GM21619 (cell line): ENCODE results near the gene OR10H5.
"Not testable (repeated sequence)": the region's sequence is repeated elsewhere in the genome, so short reads cannot be mapped to it uniquely, and the experiment has no call there.

Experiments used
- ATAC-seq: cut with Tn5 transposase; IDR thresholded peaks from one replicate; pipeline ENCODE4 v1.9.1; 2021; ENCODE audit not compliant: unreplicated experiment

OR10H5 gene

GRCh38 chr19:15810335-15810734 lies 22.9 kb downstream of the OR10H5 start:
- ATAC-seq = no peak

DNA sequence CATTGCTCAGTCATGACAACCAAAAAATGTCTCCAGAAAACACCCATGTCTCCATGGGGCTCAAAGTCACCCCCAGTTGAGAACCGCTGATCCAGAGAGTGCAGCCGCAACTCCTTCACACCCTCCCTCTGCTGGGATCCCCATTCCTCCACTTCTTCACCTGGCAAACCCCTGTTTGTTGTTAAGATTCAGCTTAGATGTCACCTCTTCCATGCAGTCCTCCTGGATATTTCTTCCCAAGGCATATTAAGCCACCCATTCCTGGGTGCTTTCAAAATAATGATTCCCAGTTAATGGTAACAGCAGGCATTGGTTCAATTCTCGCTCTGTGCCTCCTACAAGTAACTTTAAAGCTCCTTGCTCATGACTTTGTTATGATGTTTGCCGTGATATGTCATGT lies 24.0 kb downstream of the OR10H5 start:
- ATAC-seq = no peak

GRCh38 chr19:15812060-15812722 lies 24.7 kb downstream of the OR10H5 start:
- no peak for ATAC-seq

DNA sequence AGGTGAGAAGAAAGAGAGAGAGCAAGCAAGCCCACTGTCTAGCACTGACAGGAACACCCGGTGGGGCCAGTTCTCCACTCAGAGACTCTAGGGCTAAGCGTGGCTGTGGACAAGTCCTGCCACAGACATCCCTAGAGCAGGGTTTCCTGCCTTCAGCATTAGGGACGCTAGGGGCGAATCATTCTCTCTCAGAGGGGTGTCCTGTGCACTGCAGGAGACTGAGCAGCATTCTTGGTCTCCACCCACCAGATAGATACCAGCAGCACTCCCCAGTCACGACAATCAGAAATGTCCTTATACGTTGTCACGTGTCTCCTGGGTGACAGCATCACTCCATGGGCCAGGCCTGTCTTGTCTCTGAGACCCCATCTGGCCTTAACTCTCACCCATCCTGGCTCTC lies 26.5 kb downstream of the OR10H5 start:
- ATAC-seq = no peak

GRCh38 chr19:15815306-15815705 lies 27.8 kb downstream of the OR10H5 start, which contains the start of gene OR10H1:
Gene OR10H1 (minus strand): TSS chr19:15815664. CDS start chr19:15808037, 7,627 bp downstream.
- no peak for ATAC-seq

- ATAC-seq = no peak
Observed at GRCh38 chr19:15820646-15821045, 33.2 kb downstream of the OR10H5 start.

DNA sequence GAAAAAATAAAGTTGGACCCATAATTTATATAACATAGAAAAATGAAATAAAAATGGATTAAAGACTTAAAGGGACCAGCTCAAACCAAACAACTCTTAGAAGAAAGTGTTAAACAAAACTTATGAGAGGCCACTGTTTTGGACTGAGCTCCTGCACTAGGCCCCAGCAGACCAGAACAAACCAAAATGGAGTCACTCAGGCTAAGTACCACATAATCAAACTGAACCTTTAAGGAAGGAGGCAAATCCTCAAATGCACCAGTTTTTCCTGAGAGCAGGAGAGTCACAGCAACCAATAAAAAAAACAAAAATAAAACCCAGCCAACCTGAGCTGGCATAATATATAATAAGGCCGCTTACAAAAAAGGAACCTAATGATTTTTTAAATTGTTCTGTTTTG lies 38.3 kb downstream of the OR10H5 start:
- ATAC-seq = no peak

- no peak for ATAC-seq
Observed at GRCh38 chr19:15828121-15828610, 40.7 kb downstream of the OR10H5 start.

GRCh38 chr19:15828611-15829305 lies 41.3 kb downstream of the OR10H5 start:
- ATAC-seq = not testable (repeated sequence)

- no peak for ATAC-seq
Observed at GRCh38 chr19:15829306-15829698, 41.8 kb downstream of the OR10H5 start.

DNA sequence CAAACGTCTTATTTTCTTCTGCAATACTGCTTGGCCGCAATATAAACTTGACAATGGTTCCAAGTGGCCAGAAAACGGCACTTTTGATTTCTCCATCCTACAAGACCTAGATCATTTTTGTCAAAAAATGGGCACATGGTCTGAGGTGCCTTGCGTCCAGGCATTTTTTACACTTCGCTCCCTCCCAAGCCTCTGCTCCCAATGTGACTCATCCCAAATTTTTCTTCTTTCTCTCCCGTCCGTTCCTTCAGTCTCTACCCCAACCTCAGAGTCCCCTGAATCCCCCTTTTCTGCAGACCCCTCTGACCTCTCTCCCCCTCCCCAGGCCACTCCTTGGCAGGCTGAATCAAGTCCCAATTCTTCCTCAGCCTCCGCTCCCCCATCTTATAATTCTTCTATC lies 42.3 kb downstream of the OR10H5 start:
- ATAC-seq = no peak

DNA sequence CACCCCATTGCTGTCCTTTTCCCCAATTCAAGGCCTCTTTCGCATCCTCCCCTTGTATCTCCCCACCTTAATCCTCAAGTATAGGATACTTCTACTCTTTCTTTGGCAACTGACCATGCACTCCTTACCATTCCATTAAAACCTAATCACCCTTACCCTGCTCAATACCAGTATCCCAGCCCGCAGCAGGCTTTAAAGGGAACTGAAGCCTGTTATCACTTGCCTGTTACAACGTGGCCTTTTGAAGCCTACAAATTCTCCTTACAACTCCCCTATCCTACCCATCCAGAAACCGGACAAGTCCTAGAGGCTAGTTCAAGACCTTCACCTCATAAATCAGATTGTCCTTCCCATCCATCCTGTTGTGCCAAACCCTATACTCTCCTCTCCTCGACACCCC lies 44.2 kb downstream of the OR10H5 start:
- no peak for ATAC-seq

DNA sequence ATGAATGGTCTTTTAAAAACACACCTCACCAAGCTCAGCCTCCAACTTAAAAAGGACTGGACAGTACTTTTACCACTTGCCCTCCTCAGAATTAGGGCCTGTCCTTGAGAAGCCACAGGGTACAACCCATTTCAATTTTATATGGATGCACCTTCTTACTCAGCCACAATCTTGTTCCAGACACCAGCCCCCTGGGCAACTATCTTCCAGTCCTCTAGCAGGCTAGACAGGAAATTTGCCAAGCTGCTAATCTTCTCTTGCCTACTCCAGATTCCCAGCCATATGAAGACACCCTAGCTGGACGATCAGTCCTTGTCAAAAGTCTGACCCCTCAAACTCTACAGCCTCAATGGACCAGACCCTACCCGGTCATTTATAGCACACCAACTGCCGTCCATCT lies 46.8 kb downstream of the OR10H5 start:
- not testable (repeated sequence) for ATAC-seq

GRCh38 chr19:15835565-15836329 lies 48.3 kb downstream of the OR10H5 start:
- not testable (repeated sequence) for ATAC-seq

DNA sequence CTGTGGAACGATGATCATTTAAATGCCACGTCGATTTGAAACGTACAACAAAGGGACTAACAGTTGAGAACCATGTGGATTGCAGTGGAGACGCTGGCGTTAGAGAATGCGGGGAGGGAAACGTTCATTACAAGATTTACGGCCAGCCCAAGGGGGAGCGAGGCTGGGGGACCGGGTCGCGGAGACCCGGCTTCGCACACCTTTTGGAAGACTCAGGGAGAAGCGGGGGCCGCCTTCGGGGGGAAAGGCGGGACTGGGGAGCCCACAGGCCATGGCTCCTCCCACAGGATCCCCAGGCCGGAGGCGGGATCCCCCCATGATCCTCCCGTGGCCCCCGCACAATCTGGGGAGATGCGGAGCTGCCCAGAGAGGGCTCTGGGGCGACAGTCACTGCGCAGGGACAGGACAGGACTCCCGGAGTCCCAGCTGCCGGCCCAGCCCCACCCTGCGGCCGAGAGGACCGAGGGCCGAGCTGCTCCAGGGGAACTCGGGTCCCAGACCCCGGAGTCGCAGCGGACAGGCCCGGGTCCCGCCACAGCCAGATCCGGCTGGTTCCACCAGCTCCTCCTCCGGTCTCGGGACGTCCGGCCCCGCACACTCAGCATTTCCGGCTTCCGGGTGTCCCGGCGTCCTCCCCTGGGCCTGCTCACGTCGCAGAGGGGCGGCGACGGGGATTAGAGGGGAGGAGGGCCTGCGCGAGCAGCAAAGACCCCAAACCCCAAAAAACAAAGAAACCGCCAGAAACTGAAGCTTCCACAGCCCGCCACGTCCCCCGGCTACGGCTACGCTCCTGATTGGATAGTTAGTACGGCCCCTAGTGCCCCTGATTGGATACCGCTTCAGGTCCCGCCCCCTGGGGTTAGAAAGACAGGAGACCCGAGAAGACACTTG lies 49.1 kb downstream of the OR10H5 start:
- ATAC-seq = peak; percentile 91

DNA sequence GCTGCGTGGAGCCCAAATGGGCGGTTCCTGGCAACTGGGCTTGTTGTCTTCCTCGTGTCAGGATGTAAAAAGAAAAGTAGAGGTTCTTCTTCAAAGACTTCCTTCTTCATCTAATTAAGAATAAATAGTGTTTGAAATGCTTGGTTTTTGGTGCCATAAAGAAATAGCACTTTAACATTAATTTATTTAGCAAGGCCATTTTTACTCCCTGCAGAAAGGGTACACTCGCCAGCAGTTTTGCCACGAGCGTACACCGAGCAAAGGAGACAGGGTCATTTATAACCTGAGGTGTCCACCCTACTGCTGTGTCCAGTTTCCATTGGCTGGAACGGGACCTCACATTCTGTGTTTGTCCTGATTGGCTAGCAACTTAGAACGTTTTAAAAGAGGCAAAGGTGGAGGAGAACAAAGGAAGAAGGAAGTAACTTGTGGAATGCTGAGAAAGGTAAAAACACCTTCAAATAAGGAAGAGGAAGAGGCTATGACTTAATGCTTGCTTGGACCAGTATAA lies 49.8 kb downstream of the OR10H5 start:
- ATAC-seq = no peak

GRCh38 chr19:15838351-15838750 lies 50.9 kb downstream of the OR10H5 start:
- ATAC-seq = no peak

- ATAC-seq = not testable (repeated sequence)
Observed at GRCh38 chr19:15839888-15840287, 52.4 kb downstream of the OR10H5 start.

- no peak for ATAC-seq
Observed at GRCh38 chr19:15840833-15841232, 53.4 kb downstream of the OR10H5 start.

GRCh38 chr19:15841875-15842569 lies 54.6 kb downstream of the OR10H5 start:
- no peak for ATAC-seq
